Lower leg skin (tissue), 3 donors: ENCODE measurements around the gene KLHL14.

Experiments
- CTCF ChIP-seq, 3 donors: fragments of 450-650 bp; IDR thresholded peaks; one replicate each; pipeline ENCODE4 v1.5.1; 2016; ENCODE audit warnings: antibody characterized with exemption in 3 of 3, mild to moderate bottlenecking in 3 of 3, moderate library complexity in 2 of 3
- POLR2A ChIP-seq, 2 donors: fragments of 450-650 bp; IDR thresholded peaks; one replicate each; pipeline ENCODE4 v1.6.1; 2016 to 2017; ENCODE audit warnings: antibody characterized with exemption in 2 of 2, mild to moderate bottlenecking in 1 of 2, moderate library complexity in 1 of 2

DNA sequence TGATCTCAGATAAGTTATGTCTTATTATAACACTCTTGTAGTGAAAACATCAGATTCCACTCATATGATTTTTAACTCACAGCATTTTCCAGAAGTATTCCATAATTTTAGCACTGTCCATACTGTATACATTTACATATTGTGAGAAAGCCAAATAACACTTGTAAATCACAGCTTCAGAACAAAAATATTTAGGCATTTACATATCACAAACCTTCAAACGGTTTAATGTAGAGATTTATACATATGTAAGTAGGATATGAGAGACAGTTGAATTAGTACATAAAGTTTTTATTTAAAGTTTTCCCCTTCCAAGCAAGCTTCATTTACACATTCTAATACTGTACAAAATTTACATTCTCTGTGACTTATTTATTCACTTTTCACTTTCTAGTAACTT is 100.4 kb downstream of the KLHL14 start:
- TF ChIP-seq CTCF (IDR thresholded peaks at IDR 0.05), result no peak
- no peak for TF ChIP-seq POLR2A (IDR thresholded peaks at IDR 0.05)
